ENCODE results near the gene SLC16A3.

- no peak for TF ChIP-seq CTCF (conservative IDR thresholded peaks at IDR 0.05; ENCODE audit: low read depth in 2 of 2)
- TF ChIP-seq EZH2phosphoT487 (IDR thresholded peaks at IDR 0.05; ENCODE audit: unreplicated experiment): no peak
- no peak for TF ChIP-seq POLR2AphosphoS5 (IDR thresholded peaks at IDR 0.05; ENCODE audit: low read depth)
- no peak for TF ChIP-seq REST (IDR thresholded peaks at IDR 0.05; ENCODE audit: unreplicated experiment)
- no peak for TF ChIP-seq EZH2 (IDR thresholded peaks at IDR 0.05; ENCODE audit: low read depth, unreplicated experiment)
Measured at GRCh38 chr17:82276938-82277337, 48.1 kb downstream of the SLC16A3 start.

Data from GM23338 (cell line).